ENCODE data around the gene SRPK1.

Gene SRPK1

GRCh38 chr6:35903679-35904078, 17.2 kb downstream of the SRPK1 start:
- no peak for DNase-seq (ENCODE audit: extremely low read depth in 1 of 2, low read depth in 1 of 2)

GRCh38 chr6:35900448-35900847, 20.4 kb downstream of the SRPK1 start:
- no peak for DNase-seq (ENCODE audit: extremely low read depth in 1 of 2, low read depth in 1 of 2)

GRCh38 chr6:35898003-35898402, 22.9 kb downstream of the SRPK1 start:
- no peak for DNase-seq (ENCODE audit: extremely low read depth in 1 of 2, low read depth in 1 of 2)

- DNase-seq (ENCODE audit: extremely low read depth in 1 of 2, low read depth in 1 of 2): no peak
These were observed 23.4 kb downstream of the SRPK1 start for GRCh38 chr6:35897486-35897885.

GRCh38 chr6:35897036-35897435, 23.9 kb downstream of the SRPK1 start:
- no peak for DNase-seq (ENCODE audit: extremely low read depth in 1 of 2, low read depth in 1 of 2)

GRCh38 chr6:35896228-35896627, 24.7 kb downstream of the SRPK1 start:
- DNase-seq (ENCODE audit: extremely low read depth in 1 of 2, low read depth in 1 of 2): no peak

GRCh38 chr6:35895560-35895959, 25.3 kb downstream of the SRPK1 start:
- DNase-seq (ENCODE audit: extremely low read depth in 1 of 2, low read depth in 1 of 2): no peak

- no peak for DNase-seq (ENCODE audit: extremely low read depth in 1 of 2, low read depth in 1 of 2)
These were observed 26.1 kb downstream of the SRPK1 start for GRCh38 chr6:35894776-35895175.

- no peak for DNase-seq (ENCODE audit: extremely low read depth in 1 of 2, low read depth in 1 of 2)
These were observed 27.7 kb downstream of the SRPK1 start for GRCh38 chr6:35893246-35893645.

- DNase-seq (ENCODE audit: extremely low read depth in 1 of 2, low read depth in 1 of 2): no peak
These were observed 28.4 kb downstream of the SRPK1 start for GRCh38 chr6:35892482-35892881.

- DNase-seq (ENCODE audit: extremely low read depth in 1 of 2, low read depth in 1 of 2): no peak
These were observed 41.7 kb downstream of the SRPK1 start for GRCh38 chr6:35879151-35879550.

GRCh38 chr6:35876902-35877301, 44.0 kb downstream of the SRPK1 start:
- no peak for DNase-seq (ENCODE audit: extremely low read depth in 1 of 2, low read depth in 1 of 2)

GRCh38 chr6:35874730-35875129, 46.2 kb downstream of the SRPK1 start:
- no peak for DNase-seq (ENCODE audit: extremely low read depth in 1 of 2, low read depth in 1 of 2)

GRCh38 chr6:35859367-35859766, 61.5 kb downstream of the SRPK1 start:
- no peak for DNase-seq (ENCODE audit: extremely low read depth in 1 of 2, low read depth in 1 of 2)

- no peak for DNase-seq (ENCODE audit: extremely low read depth in 1 of 2, low read depth in 1 of 2)
These were observed 63.0 kb downstream of the SRPK1 start for GRCh38 chr6:35857853-35858252.

- DNase-seq (ENCODE audit: extremely low read depth in 1 of 2, low read depth in 1 of 2): no peak
These were observed 64.6 kb downstream of the SRPK1 start for GRCh38 chr6:35856250-35856649.

- DNase-seq (ENCODE audit: extremely low read depth in 1 of 2, low read depth in 1 of 2): no peak
These were observed 67.9 kb downstream of the SRPK1 start for GRCh38 chr6:35852994-35853393.

- no peak for DNase-seq (ENCODE audit: extremely low read depth in 1 of 2, low read depth in 1 of 2)
These were observed 70.7 kb downstream of the SRPK1 start for GRCh38 chr6:35850208-35850607.

GRCh38 chr6:35844290-35844689, 76.6 kb downstream of the SRPK1 start:
- DNase-seq (ENCODE audit: extremely low read depth in 1 of 2, low read depth in 1 of 2): no peak

GRCh38 chr6:35842381-35842780, 78.5 kb downstream of the SRPK1 start:
- DNase-seq (ENCODE audit: extremely low read depth in 1 of 2, low read depth in 1 of 2): no peak

GRCh38 chr6:35839019-35839418, 81.9 kb downstream of the SRPK1 start:
- DNase-seq (ENCODE audit: extremely low read depth in 1 of 2, low read depth in 1 of 2): no peak

GRCh38 chr6:35833536-35833935, 87.4 kb downstream of the SRPK1 start:
- no peak for DNase-seq (ENCODE audit: extremely low read depth in 1 of 2, low read depth in 1 of 2)

GRCh38 chr6:35831257-35832007, 89.5 kb downstream of the SRPK1 start:
- no peak for DNase-seq (ENCODE audit: extremely low read depth in 1 of 2, low read depth in 1 of 2)

All from activated CD8-positive, alpha-beta memory T cell treated with anti-CD3 and anti-CD28 coated beads for 1 hour (primary cell).